Measurements from ENCODE around the gene SPATA32. TPM values are rescaled to one million over a fixed set of nuclear protein-coding genes. Genes with fewer than 3 reads are reported as not detected.

SPATA32 gene
- polyA plus RNA-seq, 4 donors, result 0.13 to 0.19 (median 0.17) TPM; not detected in 1

- no peak for DNase-seq (ENCODE audit: low read depth in 4 of 4, low spot score in 3 of 4)
Measured at GRCh38 chr17:45231481-45232116, 30.3 kb downstream of the SPATA32 start.

GRCh38 chr17:45230787-45231480 lies 31.0 kb downstream of the SPATA32 start:
- no peak for DNase-seq (ENCODE audit: low read depth in 4 of 4, low spot score in 3 of 4)

GRCh38 chr17:45230410-45230786 lies 31.5 kb downstream of the SPATA32 start:
- no peak for DNase-seq (ENCODE audit: low read depth in 4 of 4, low spot score in 3 of 4)

- DNase-seq (ENCODE audit: low read depth in 4 of 4, low spot score in 3 of 4), result no peak
Measured at GRCh38 chr17:45229681-45230409, 32.0 kb downstream of the SPATA32 start.

- no peak for DNase-seq (ENCODE audit: low read depth in 4 of 4, low spot score in 3 of 4)
Measured at GRCh38 chr17:45228763-45229539, 32.9 kb downstream of the SPATA32 start.

- no peak for DNase-seq (ENCODE audit: low read depth in 4 of 4, low spot score in 3 of 4)
Measured at GRCh38 chr17:45227926-45228762, 33.8 kb downstream of the SPATA32 start.

- no peak for DNase-seq (ENCODE audit: low read depth in 4 of 4, low spot score in 3 of 4)
Measured at GRCh38 chr17:45227101-45227925, 34.6 kb downstream of the SPATA32 start.

GRCh38 chr17:45226576-45226975 lies 35.3 kb downstream of the SPATA32 start:
- DNase-seq (ENCODE audit: low read depth in 4 of 4, low spot score in 3 of 4), result no peak

- no peak for DNase-seq (ENCODE audit: low read depth in 4 of 4, low spot score in 3 of 4)
Measured at GRCh38 chr17:45225964-45226530, 35.8 kb downstream of the SPATA32 start.

GRCh38 chr17:45225051-45225700 lies 36.7 kb downstream of the SPATA32 start:
- DNase-seq (ENCODE audit: low read depth in 4 of 4, low spot score in 3 of 4), result no peak

GRCh38 chr17:45224671-45225050 lies 37.2 kb downstream of the SPATA32 start:
- DNase-seq (ENCODE audit: low read depth in 4 of 4, low spot score in 3 of 4), result no peak

- DNase-seq (ENCODE audit: low read depth in 4 of 4, low spot score in 3 of 4), result no peak
Measured at GRCh38 chr17:45223539-45224528, 38.1 kb downstream of the SPATA32 start.

- DNase-seq (ENCODE audit: low read depth in 4 of 4, low spot score in 3 of 4), result no peak
Measured at GRCh38 chr17:45222996-45223538, 38.8 kb downstream of the SPATA32 start.

GRCh38 chr17:45222289-45222995 lies 39.5 kb downstream of the SPATA32 start:
- DNase-seq (ENCODE audit: low read depth in 4 of 4, low spot score in 3 of 4), result no peak

GRCh38 chr17:45222014-45222288 lies 39.9 kb downstream of the SPATA32 start:
- DNase-seq (ENCODE audit: low read depth in 4 of 4, low spot score in 3 of 4), result no peak
